Measurements from ENCODE around the gene TCF7L2.

The TCF7L2 gene

DNA sequence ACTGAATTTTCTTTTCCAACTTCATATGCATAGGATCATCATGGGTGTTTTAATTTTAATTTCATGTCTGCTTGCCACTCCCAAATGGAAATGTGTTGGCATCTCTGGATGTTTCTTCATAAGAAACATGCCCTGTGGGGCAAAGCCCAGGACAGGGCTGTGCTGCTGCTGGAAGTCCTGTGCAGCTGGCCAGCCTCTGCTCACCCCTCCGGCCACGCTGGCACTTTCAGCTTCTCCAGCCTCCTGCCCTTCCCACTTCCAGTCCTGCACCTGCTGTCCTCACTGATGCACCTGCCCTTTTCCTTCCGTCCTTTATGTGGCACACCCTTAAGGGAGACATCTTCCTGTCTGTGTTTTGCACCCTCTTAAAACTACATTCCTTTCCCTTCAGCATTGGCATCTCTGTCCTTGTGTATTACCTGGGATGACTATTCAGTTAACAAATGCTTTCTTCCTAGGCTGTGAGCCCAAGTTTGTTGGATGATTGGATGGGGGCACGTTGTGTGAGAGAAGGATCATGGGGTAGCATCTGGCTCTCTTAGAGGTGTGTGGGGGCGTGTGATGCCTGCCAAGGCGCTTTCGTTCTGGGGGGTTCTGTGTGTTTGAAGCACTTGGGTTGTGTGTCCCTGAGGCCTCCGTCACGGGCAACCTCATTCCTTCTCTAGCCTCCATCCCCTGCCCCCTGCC is 56.8 kb downstream of the TCF7L2 start:
- TF ChIP-seq GATA2 (IDR thresholded peaks at IDR 0.05; ENCODE audit: low read depth, low read length) = no peak
- TF ChIP-seq GATA3 (IDR thresholded peaks at IDR 0.05; ENCODE audit: low read depth, low read length) = no peak

DNA sequence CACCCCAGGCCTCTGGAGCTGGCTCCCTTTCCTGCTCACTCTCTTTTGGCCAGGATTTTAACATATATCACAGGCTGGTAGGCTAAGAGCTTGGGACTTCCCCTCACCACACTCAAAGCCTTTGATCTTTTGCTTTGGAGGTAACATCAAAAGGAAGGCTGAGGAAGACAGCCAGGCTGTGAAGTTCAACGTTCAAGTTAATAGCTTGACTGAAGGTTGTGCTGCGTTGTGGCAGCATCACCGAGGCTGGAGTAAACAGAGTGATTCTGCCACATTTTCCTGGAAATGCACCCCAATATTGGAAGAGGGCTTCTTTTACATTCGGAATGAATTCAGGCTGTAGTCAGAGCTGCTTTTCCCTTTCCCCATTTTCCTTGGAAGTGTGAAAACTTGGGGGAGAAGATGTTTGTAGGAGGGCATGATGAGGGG is 57.3 kb downstream of the TCF7L2 start:
- TF ChIP-seq GATA3 (IDR thresholded peaks at IDR 0.05; ENCODE audit: low read depth, low read length) = no peak
- no peak for TF ChIP-seq GATA2 (IDR thresholded peaks at IDR 0.05; ENCODE audit: low read depth, low read length)

DNA sequence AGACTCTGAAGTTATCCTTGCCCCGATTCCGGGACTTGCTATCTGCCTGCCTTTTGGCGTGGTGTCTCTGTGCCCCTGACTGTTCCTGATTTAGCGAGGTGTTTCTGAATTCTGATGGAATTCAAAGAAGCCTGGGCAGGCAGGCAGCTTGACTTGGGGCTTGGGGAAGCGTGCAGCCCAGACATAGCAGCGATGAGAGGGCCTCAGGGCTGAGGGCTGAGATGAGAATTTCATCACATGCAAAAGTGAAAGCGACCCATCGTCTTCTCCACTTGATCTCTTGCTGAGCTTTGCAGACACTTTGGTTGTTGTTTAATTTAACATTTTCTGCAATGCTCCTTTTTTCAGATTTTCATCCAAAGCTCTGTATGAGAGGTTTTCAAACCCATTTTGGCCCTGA is 57.8 kb downstream of the TCF7L2 start:
- TF ChIP-seq GATA3 (IDR thresholded peaks at IDR 0.05; ENCODE audit: low read depth, low read length) = no peak
- no peak for TF ChIP-seq GATA2 (IDR thresholded peaks at IDR 0.05; ENCODE audit: low read depth, low read length)

DNA sequence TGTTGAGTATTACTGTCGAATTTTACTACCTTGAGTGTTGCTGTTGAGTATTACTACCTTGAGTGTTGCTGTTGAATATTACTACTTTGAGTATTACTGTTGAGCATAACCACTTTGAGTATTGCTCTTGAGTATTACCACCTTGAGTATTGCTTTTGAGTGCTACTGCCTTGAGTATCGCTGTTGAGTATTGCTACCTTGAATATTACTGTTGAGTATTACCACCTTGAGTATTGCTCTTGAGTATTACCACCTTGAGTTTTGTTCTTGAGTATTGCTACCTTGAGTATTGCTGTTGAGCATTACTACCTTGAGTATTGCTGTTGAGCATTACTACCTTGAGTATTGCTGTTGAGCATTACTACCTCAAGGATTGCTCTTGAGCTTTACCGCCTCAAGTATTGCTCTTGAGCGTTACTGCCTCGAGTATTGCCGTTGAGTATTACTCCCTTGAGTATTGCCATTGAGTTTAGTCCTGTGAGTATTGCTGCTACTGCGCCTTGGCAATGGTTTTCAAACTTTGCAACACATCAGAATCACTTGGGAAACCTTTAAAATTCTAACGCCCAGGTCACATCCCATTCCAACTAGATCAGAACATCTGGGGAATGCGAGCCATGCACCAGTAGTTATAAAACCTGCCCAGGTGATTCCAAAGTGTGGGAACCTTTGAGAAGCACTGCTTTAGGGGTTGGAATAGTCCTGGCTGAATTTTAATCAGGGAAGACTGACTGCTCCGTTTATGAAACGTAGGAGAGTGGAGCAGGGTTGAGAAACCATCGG is 61.7 kb downstream of the TCF7L2 start:
- TF ChIP-seq GATA3 (IDR thresholded peaks at IDR 0.05; ENCODE audit: low read depth, low read length) (no peak), GATA2 (IDR thresholded peaks at IDR 0.05; ENCODE audit: low read depth, low read length) (no peak)

DNA sequence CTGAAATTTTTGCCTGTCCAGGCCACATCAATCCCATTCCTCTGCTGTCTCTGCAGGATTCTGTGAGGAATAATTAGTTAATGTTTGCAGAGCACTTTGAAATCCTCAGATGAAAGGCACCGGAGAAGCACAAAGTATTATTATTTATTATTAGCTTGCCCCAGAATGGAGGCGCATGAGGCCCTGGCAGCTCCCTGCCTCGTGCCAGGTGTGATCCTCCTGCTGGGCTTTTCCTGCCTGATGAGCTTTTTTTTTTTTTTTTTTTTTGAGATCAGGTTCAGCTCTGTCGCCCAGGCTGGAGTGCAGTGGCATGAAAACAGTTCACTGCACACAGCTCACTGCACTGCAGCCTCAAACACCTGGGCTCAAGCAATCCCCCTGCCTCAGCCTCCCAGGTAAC is 65.2 kb downstream of the TCF7L2 start:
- no peak for TF ChIP-seq GATA2 (IDR thresholded peaks at IDR 0.05; ENCODE audit: low read depth, low read length)
- no peak for TF ChIP-seq GATA3 (IDR thresholded peaks at IDR 0.05; ENCODE audit: low read depth, low read length)

DNA sequence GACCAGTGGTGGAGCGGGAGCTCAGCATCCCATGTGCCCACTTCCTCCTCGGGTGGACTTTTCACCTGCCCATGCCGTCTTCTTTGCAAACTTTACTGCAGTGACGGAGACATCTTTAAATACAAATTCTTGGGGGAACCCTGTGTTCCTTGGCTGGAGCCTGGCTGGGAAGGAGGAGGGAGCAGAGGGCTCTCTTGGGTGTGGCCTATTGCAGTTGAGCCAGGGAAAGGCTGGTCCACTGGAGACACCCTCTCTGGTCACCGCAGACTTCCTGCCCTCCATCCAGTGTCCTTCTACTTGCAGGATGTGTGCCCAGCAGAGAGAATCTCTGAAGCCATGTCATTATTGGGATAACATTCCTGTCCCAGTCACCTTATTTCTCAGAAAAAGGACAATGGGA is 67.3 kb downstream of the TCF7L2 start:
- TF ChIP-seq GATA2 (IDR thresholded peaks at IDR 0.05; ENCODE audit: low read depth, low read length) (no peak), GATA3 (IDR thresholded peaks at IDR 0.05; ENCODE audit: low read depth, low read length) (no peak)

DNA sequence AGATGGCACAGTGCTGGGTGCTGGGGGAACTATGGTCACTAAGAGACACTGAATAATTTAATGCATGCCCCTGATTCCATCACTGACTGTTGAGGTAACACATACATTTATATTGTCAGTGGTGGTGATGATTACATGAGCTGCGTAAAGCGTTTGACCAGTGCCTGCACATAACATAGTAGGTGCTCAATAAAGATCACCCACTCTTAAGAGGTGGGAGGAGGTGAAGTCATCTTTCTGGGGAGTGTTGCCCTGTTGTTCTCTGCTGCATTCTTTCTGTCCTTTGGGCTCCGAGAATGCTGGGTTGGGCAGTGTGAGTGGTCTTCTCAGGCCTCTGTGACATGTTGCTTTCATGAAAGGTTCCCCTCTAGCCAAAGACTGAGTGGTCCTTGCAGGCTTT is 68.0 kb downstream of the TCF7L2 start:
- TF ChIP-seq GATA2 (IDR thresholded peaks at IDR 0.05; ENCODE audit: low read depth, low read length) (no peak), GATA3 (IDR thresholded peaks at IDR 0.05; ENCODE audit: low read depth, low read length) (no peak)

DNA sequence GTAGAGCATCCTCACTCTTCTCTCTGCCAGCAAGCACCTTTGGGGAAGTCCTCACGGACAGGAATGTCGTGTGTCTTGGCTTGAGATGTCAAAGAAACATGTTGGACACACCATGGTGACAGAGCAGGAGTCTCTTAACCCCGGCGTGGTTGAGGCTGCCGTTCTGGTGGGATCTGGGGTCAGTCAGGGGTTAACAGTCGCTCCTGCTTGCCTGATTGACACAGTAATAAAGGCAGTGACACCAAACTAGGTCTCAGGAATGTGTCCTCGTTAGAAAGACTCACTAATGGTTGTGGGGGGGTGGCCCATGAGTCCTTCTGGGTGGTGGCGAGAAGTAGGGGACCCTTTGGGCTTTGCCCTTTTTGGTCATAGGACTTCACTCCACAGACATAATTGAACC is 69.0 kb downstream of the TCF7L2 start:
- TF ChIP-seq GATA2 (IDR thresholded peaks at IDR 0.05; ENCODE audit: low read depth, low read length) (no peak), GATA3 (IDR thresholded peaks at IDR 0.05; ENCODE audit: low read depth, low read length) (no peak)

DNA sequence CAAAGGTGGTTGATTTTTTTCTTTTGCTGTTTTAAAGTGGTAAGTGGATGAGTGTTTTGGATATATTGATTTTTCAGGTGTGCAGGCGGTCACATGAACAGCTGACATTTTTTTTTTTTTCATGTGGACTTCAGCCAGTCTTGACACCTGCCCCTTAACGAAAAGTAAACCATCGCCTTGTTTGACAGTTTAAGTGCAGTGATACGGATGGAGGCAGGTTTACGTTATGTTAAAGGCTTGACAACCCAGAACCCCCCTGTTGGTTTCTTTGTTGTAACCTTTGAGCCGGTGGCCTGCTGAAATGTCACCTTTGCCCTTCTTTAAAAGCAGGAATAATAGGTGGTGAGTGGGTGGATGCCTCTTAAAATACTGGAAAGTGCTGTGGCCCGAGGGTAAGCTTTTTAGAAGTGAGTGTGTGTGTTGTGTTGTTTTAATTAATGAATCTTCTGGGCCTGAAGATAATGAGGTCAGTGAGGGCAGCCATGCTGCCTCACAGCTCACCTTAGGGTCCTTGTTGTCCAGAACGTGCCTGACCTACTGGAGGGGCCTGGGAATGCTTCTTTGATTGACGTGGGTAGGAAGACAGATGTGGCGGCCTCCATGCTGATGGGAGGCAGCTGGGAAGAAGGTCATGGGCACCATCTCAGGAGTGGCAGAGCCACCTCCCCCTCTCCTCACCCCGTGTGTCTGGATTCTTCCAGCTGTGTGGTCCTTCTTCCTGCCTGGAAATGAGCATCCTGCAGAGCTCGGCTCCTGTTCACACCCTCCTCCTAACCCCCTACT is 69.8 kb downstream of the TCF7L2 start:
- TF ChIP-seq GATA3 (IDR thresholded peaks at IDR 0.05; ENCODE audit: low read depth, low read length) (no peak), GATA2 (IDR thresholded peaks at IDR 0.05; ENCODE audit: low read depth, low read length) (no peak)

DNA sequence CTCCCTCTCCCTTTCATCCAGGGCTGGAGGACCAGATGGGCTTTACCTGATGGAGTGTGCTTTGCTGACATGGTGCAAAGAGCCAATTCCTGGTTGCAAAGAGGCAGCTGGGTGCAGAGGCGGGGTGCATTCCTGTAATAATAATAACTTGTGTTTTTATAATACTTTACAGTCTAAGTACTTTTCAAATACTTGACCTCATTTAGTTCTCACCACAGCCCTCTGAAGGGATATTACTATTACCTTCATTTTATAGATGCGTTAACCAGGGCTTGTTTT is 70.4 kb downstream of the TCF7L2 start:
- TF ChIP-seq GATA2 (IDR thresholded peaks at IDR 0.05; ENCODE audit: low read depth, low read length) (no peak), GATA3 (IDR thresholded peaks at IDR 0.05; ENCODE audit: low read depth, low read length) (no peak)

DNA sequence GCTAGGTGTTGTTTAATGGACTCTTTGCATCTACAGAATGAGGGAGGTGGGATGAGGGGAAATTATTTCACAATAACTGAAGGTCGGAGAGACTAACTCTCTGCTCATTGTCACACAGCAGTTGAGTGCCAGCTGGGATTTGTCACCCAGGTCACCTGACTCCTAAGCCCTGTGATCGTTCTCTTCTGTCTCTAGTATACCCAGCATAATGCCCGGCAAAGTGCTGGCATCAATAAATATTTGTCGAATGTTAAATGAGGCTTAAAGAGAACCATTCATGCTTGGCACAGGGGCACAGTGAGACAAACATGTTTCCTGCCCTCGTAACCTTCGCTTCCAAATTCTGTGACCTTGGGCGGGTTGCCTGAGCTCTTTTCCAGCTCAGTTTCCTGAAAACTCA is 70.8 kb downstream of the TCF7L2 start:
- TF ChIP-seq GATA3 (IDR thresholded peaks at IDR 0.05; ENCODE audit: low read depth, low read length) (no peak), GATA2 (IDR thresholded peaks at IDR 0.05; ENCODE audit: low read depth, low read length) (no peak)

DNA sequence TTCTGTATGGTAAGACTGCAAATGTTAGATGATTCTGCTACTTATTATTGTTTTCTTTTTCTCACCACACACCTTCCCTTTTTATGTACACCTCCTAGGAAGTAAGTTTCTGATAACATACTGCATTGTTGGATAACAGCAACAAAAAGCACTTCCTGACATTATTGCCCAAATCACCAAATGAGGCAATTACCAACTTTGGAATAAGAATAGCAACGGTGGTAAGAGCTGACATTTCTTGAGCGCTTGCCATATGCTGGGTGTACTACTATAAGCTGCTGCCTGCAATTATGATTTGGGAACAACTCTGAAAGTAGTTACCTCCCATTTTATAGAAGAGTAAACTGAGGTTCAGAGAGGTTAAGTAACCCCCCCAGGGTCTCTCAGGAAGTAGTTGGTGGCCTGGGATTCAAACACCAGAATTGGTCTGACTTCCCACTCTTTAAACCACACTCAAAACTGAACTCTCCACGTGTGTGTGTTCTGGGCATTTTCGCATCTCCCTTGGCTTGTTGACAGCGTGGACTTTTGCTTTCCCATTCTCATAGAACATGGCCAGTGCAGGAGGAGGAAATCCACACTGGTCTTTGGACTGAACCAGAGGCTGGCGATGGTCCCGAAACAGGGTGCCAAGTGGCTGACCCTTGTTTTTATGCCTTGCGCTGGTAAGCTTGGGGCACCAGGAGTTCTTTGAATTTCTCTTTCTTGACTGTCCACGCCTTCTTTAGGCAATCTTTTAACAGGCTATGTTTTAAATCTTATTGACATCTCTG is 71.4 kb downstream of the TCF7L2 start:
- TF ChIP-seq GATA3 (IDR thresholded peaks at IDR 0.05; ENCODE audit: low read depth, low read length) (no peak), GATA2 (IDR thresholded peaks at IDR 0.05; ENCODE audit: low read depth, low read length) (no peak)

DNA sequence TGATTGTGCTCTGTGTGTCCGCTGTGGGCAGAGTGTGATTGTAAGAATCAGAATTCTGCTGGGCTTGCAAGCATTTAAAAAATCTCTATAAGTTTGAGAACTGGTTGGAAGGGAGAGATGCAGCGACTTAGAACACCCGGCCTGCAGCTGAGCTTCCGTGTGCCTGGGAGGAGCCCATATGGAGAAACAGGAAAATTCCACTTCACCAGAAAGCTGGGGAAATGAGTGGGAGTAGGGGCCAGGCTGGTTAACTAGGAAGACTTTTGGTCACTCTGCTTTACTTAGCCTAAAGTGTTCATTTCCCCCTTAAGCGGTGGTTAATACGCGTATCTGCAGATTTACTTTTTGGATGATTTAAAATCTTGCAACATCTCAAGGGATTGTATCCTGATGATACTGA is 72.2 kb downstream of the TCF7L2 start:
- TF ChIP-seq GATA3 (IDR thresholded peaks at IDR 0.05; ENCODE audit: low read depth, low read length) (no peak), GATA2 (IDR thresholded peaks at IDR 0.05; ENCODE audit: low read depth, low read length) (no peak)

DNA sequence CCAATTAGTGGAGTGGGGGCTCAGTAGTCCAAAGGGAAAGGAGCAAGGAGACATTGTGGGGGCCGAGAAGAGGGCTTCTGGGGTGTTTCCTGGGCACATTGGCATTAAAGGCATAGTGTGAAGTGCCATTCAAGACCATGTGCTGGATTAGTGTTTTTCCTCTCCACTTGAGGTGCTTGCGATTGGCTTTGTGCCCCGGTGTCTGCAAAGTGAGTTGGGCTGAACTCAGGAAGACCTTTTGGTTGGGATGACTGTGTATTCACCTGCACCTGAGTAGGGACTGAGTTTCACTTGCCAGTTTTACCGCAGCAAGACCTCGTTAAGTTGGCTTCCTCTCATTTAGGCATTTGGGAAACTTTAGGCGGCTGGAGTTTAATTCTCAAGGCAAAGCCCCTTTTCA is 73.0 kb downstream of the TCF7L2 start:
- TF ChIP-seq GATA2 (IDR thresholded peaks at IDR 0.05; ENCODE audit: low read depth, low read length) (no peak), GATA3 (IDR thresholded peaks at IDR 0.05; ENCODE audit: low read depth, low read length) (no peak)

Measured in SH-SY5Y (cell line).